Measurements from ENCODE around the gene CLASP2.
A peak's percentile ranks its signal among the peaks of the same experiment; 100 is the strongest.
"Not testable (repeated sequence)": the region's sequence is repeated elsewhere in the genome, so short reads cannot be mapped to it uniquely, and the experiment has no call there.

Gene CLASP2

GRCh38 chr3:33652736-33653135 is 65.3 kb downstream of the CLASP2 start:
- H3K4me3 ChIP-seq (ENCODE audit: low read depth, low read length), result no peak overlapping the region
- no peaks in the 10 kb centered on the region for H3K79me1 ChIP-seq (ENCODE audit: low read length)
- H3K4ac ChIP-seq (ENCODE audit: low read depth, low read length), result no peak overlapping the region
- H3K9me3 ChIP-seq (ENCODE audit: insufficient read depth, low read depth, low read length), result no peaks in the 10 kb centered on the region
- H3K18ac ChIP-seq (ENCODE audit: low read length), result no peak overlapping the region
- no peak for DNase-seq
- no CpG with 5 or more reads among the region's 2 CpGs for WGBS (ENCODE audit: extremely low coverage, insufficient coverage, insufficient read length)
- no peaks in the 10 kb centered on the region for H3K79me2 ChIP-seq (ENCODE audit: control insufficient read depth, insufficient read depth, low read length, poor library complexity)
- no peak overlapping the region for H2BK120ac ChIP-seq (ENCODE audit: insufficient read depth, low read length, poor library complexity)
- no peak overlapping the region for H3K14ac ChIP-seq (ENCODE audit: low read length)
- no peak overlapping the region for H2AK5ac ChIP-seq (ENCODE audit: low read length)
- H2BK5ac ChIP-seq (ENCODE audit: low read depth, low read length, poor library complexity), result no peak overlapping the region
- H4K91ac ChIP-seq (ENCODE audit: low read depth, low read length), result no peak overlapping the region
- H2BK12ac ChIP-seq (ENCODE audit: low read length), result no peak overlapping the region
- H4K8ac ChIP-seq (ENCODE audit: low read depth, low read length), result no peak overlapping the region
- no peak overlapping the region for H3K27ac ChIP-seq (ENCODE audit: low read depth, low read length)
- no peak overlapping the region for H3K9ac ChIP-seq (ENCODE audit: low read length)
- H3K27me3 ChIP-seq (ENCODE audit: insufficient read depth, low read length), result no peaks in the 10 kb centered on the region
- no peak overlapping the region for H3K23ac ChIP-seq (ENCODE audit: low read length)
- no peaks in the 10 kb centered on the region for H3K36me3 ChIP-seq (ENCODE audit: control insufficient read depth in 1 of 2, insufficient read depth in 2 of 2, low read length in 2 of 2)
- no peaks in the 10 kb centered on the region for H3K4me1 ChIP-seq (ENCODE audit: control insufficient read depth in 1 of 2, insufficient read depth in 2 of 2, low read length in 2 of 2)
- no peak overlapping the region for H4K12ac ChIP-seq (ENCODE audit: low read depth, low read length)
- H2AFZ ChIP-seq (ENCODE audit: insufficient read depth, low read length, poor library complexity), result no peak overlapping the region
- H3K4me2 ChIP-seq (ENCODE audit: low read length), result no peak overlapping the region

GRCh38 chr3:33651101-33651500 is 67.0 kb downstream of the CLASP2 start:
- not testable (repeated sequence) for H3K18ac ChIP-seq (ENCODE audit: low read length); H4K8ac ChIP-seq (ENCODE audit: low read depth, low read length); H3K23ac ChIP-seq (ENCODE audit: low read length); H3K9ac ChIP-seq (ENCODE audit: low read length); H2AFZ ChIP-seq (ENCODE audit: insufficient read depth, low read length, poor library complexity); H3K4me3 ChIP-seq (ENCODE audit: low read depth, low read length); H3K27me3 ChIP-seq (ENCODE audit: insufficient read depth, low read length); H3K4me1 ChIP-seq (ENCODE audit: control insufficient read depth in 1 of 2, insufficient read depth in 2 of 2, low read length in 2 of 2); H3K14ac ChIP-seq (ENCODE audit: low read length); H2AK5ac ChIP-seq (ENCODE audit: low read length); DNase-seq; H3K9me3 ChIP-seq (ENCODE audit: insufficient read depth, low read depth, low read length); H4K91ac ChIP-seq (ENCODE audit: low read depth, low read length); H3K4me2 ChIP-seq (ENCODE audit: low read length); H2BK120ac ChIP-seq (ENCODE audit: insufficient read depth, low read length, poor library complexity); H3K27ac ChIP-seq (ENCODE audit: low read depth, low read length); H3K79me1 ChIP-seq (ENCODE audit: low read length); H2BK12ac ChIP-seq (ENCODE audit: low read length); H3K36me3 ChIP-seq (ENCODE audit: control insufficient read depth in 1 of 2, insufficient read depth in 2 of 2, low read length in 2 of 2); H4K12ac ChIP-seq (ENCODE audit: low read depth, low read length); H3K79me2 ChIP-seq (ENCODE audit: control insufficient read depth, insufficient read depth, low read length, poor library complexity); H2BK5ac ChIP-seq (ENCODE audit: low read depth, low read length, poor library complexity); H3K4ac ChIP-seq (ENCODE audit: low read depth, low read length)
- no CpG with 5 or more reads among the region's 4 CpGs for WGBS (ENCODE audit: extremely low coverage, insufficient coverage, insufficient read length)

- Histone ChIP-seq H3K4me2 (ENCODE audit: low read length) (no peak overlapping the region), H3K9me3 (ENCODE audit: insufficient read depth, low read depth, low read length) (no peaks in the 10 kb centered on the region), H3K18ac (ENCODE audit: low read length) (no peak overlapping the region)
These were observed 67.6 kb downstream of the CLASP2 start for GRCh38 chr3:33650495-33650894.

GRCh38 chr3:33648793-33649192 is 69.3 kb downstream of the CLASP2 start:
- H3K9ac ChIP-seq (ENCODE audit: low read length), result no peak overlapping the region
- H2AFZ ChIP-seq (ENCODE audit: insufficient read depth, low read length, poor library complexity), result no peak overlapping the region
- no peak overlapping the region for H2BK12ac ChIP-seq (ENCODE audit: low read length)
- H3K4me3 ChIP-seq (ENCODE audit: low read depth, low read length), result no peak overlapping the region
- no peak overlapping the region for H3K4ac ChIP-seq (ENCODE audit: low read depth, low read length)
- H2BK120ac ChIP-seq (ENCODE audit: insufficient read depth, low read length, poor library complexity), result no peak overlapping the region
- H3K27ac ChIP-seq (ENCODE audit: low read depth, low read length), result no peak overlapping the region
- no peaks in the 10 kb centered on the region for H3K36me3 ChIP-seq (ENCODE audit: control insufficient read depth in 1 of 2, insufficient read depth in 2 of 2, low read length in 2 of 2)
- no peak overlapping the region for H4K91ac ChIP-seq (ENCODE audit: low read depth, low read length)
- H2BK5ac ChIP-seq (ENCODE audit: low read depth, low read length, poor library complexity), result no peak overlapping the region
- no CpG with 5 or more reads among the region's 1 CpG for WGBS (ENCODE audit: extremely low coverage, insufficient coverage, insufficient read length)
- H3K79me2 ChIP-seq (ENCODE audit: control insufficient read depth, insufficient read depth, low read length, poor library complexity), result no peaks in the 10 kb centered on the region
- no peak overlapping the region for H2AK5ac ChIP-seq (ENCODE audit: low read length)
- DNase-seq, result no peak
- H3K18ac ChIP-seq (ENCODE audit: low read length), result no peak overlapping the region
- H3K4me2 ChIP-seq (ENCODE audit: low read length), result no peak overlapping the region
- H3K27me3 ChIP-seq (ENCODE audit: insufficient read depth, low read length), result no peaks in the 10 kb centered on the region
- H4K12ac ChIP-seq (ENCODE audit: low read depth, low read length), result no peak overlapping the region
- no peaks in the 10 kb centered on the region for H3K79me1 ChIP-seq (ENCODE audit: low read length)
- no peaks in the 10 kb centered on the region for H3K9me3 ChIP-seq (ENCODE audit: insufficient read depth, low read depth, low read length)
- H3K14ac ChIP-seq (ENCODE audit: low read length), result no peak overlapping the region
- H3K23ac ChIP-seq (ENCODE audit: low read length), result no peak overlapping the region
- H3K4me1 ChIP-seq (ENCODE audit: control insufficient read depth in 1 of 2, insufficient read depth in 2 of 2, low read length in 2 of 2), result no peaks in the 10 kb centered on the region
- H4K8ac ChIP-seq (ENCODE audit: low read depth, low read length), result no peak overlapping the region

More at GRCh38 chr3:33650495-33650894, 67.6 kb downstream of the CLASP2 start:
- no peak overlapping the region for H3K27ac ChIP-seq (ENCODE audit: low read depth, low read length)
- no peak overlapping the region for H3K9ac ChIP-seq (ENCODE audit: low read length)
- H3K27me3 ChIP-seq (ENCODE audit: insufficient read depth, low read length), result no peaks in the 10 kb centered on the region
- DNase-seq, result no peak
- H4K91ac ChIP-seq (ENCODE audit: low read depth, low read length), result no peak overlapping the region
- H4K8ac ChIP-seq (ENCODE audit: low read depth, low read length), result peak overlapping the region; percentile 28
- WGBS (ENCODE audit: extremely low coverage, insufficient coverage, insufficient read length), result 100% methylated on average over 1 of the region's 1 CpG
- no peak overlapping the region for H3K14ac ChIP-seq (ENCODE audit: low read length)
- H3K4me3 ChIP-seq (ENCODE audit: low read depth, low read length), result no peak overlapping the region
- no peak overlapping the region for H3K4ac ChIP-seq (ENCODE audit: low read depth, low read length)
- H2BK12ac ChIP-seq (ENCODE audit: low read length), result no peak overlapping the region
- no peaks in the 10 kb centered on the region for H3K79me1 ChIP-seq (ENCODE audit: low read length)
- no peak overlapping the region for H2BK5ac ChIP-seq (ENCODE audit: low read depth, low read length, poor library complexity)
- no peaks in the 10 kb centered on the region for H3K79me2 ChIP-seq (ENCODE audit: control insufficient read depth, insufficient read depth, low read length, poor library complexity)
- no peak overlapping the region for H2BK120ac ChIP-seq (ENCODE audit: insufficient read depth, low read length, poor library complexity)
- no peak overlapping the region for H3K23ac ChIP-seq (ENCODE audit: low read length)
- H2AFZ ChIP-seq (ENCODE audit: insufficient read depth, low read length, poor library complexity), result no peak overlapping the region
- no peaks in the 10 kb centered on the region for H3K4me1 ChIP-seq (ENCODE audit: control insufficient read depth in 1 of 2, insufficient read depth in 2 of 2, low read length in 2 of 2)
- H4K12ac ChIP-seq (ENCODE audit: low read depth, low read length), result no peak overlapping the region
- no peak overlapping the region for H2AK5ac ChIP-seq (ENCODE audit: low read length)
- no peaks in the 10 kb centered on the region for H3K36me3 ChIP-seq (ENCODE audit: control insufficient read depth in 1 of 2, insufficient read depth in 2 of 2, low read length in 2 of 2)

All from trophoblast cell (in vitro differentiated cells and primary cell).